Effector CD4-positive, alpha-beta T cell (primary cell): ENCODE results near the gene SLC31A2.
A peak's percentile ranks its signal among the peaks of the same experiment; 100 is the strongest.
"Not testable (repeated sequence)": the region's sequence is repeated elsewhere in the genome, so short reads cannot be mapped to it uniquely, and the experiment has no call there.

Experiments
- DNase-seq: peaks from one replicate; pipeline ENCODE4 v3.0.0-alpha.2; 2020
- total RNA-seq: gene quantifications from one replicate; lab custom pipeline; 2026; lab: John Stamatoyannopoulos, UW

SLC31A2 gene
- total RNA-seq, result 1.3 reads per million

- peak; percentile 79 for DNase-seq
These were observed at the start of gene SLC31A2 for GRCh38 chr9:113150670-113151611. SLC31A2 (plus strand) TSS chr9:113151007; CDS start chr9:113151075, 68 bp downstream.

GRCh38 chr9:113105345-113105744 lies 45.5 kb upstream of the SLC31A2 start:
- not testable (repeated sequence) for DNase-seq

- DNase-seq, result not testable (repeated sequence)
These were observed 39.5 kb upstream of the SLC31A2 start for GRCh38 chr9:113111065-113111951.

- DNase-seq, result not testable (repeated sequence)
These were observed 37.9 kb upstream of the SLC31A2 start for GRCh38 chr9:113112706-113113510.

- DNase-seq, result not testable (repeated sequence)
These were observed 32.0 kb upstream of the SLC31A2 start for GRCh38 chr9:113118829-113119228.

GRCh38 chr9:113125386-113126035 lies 25.3 kb upstream of the SLC31A2 start:
- no peak for DNase-seq

- no peak for DNase-seq
These were observed 21.3 kb upstream of the SLC31A2 start for GRCh38 chr9:113129466-113129865.

- no peak for DNase-seq
These were observed 20.9 kb upstream of the SLC31A2 start for GRCh38 chr9:113129884-113130283.

GRCh38 chr9:113131689-113132151 lies 19.1 kb upstream of the SLC31A2 start:
- DNase-seq, result no peak

GRCh38 chr9:113137196-113138168 lies 13.3 kb upstream of the SLC31A2 start:
- DNase-seq, result no peak

GRCh38 chr9:113138760-113139159 lies 12.0 kb upstream of the SLC31A2 start:
- DNase-seq, result no peak

GRCh38 chr9:113139225-113139829 lies 11.5 kb upstream of the SLC31A2 start:
- no peak for DNase-seq

GRCh38 chr9:113139953-113140352 lies 10.9 kb upstream of the SLC31A2 start:
- no peak for DNase-seq

GRCh38 chr9:113140896-113141295 lies 9.9 kb upstream of the SLC31A2 start:
- DNase-seq, result not testable (repeated sequence)

GRCh38 chr9:113143432-113144227 lies 7.2 kb upstream of the SLC31A2 start:
- no peak for DNase-seq

- DNase-seq, result no peak
These were observed 2.5 kb upstream of the SLC31A2 start for GRCh38 chr9:113148372-113148705.

GRCh38 chr9:113148781-113149510 lies 1.9 kb upstream of the SLC31A2 start:
- no peak for DNase-seq

- not testable (repeated sequence) for DNase-seq
These were observed 1.2 kb upstream of the SLC31A2 start for GRCh38 chr9:113149561-113149960.
